Central memory CD8-positive, alpha-beta T cell (primary cell): ENCODE data around the gene AFG3L2.
A peak's percentile ranks its signal among the peaks of the same experiment; 100 is the strongest.
"Not testable (repeated sequence)": the region's sequence is repeated elsewhere in the genome, so short reads cannot be mapped to it uniquely, and the experiment has no call there.

ENCODE experiments used
- ATAC-seq: fragments of 150-1000 bp; cut with Tn5 transposase; replicated peaks from 2 replicates; pipeline ENCODE4 v1.10.0; 2022; ENCODE audit warnings: mild to moderate bottlenecking, moderate FRiP score, moderate number of reproducible peaks; ENCODE audit not compliant: poor library complexity, severe bottlenecking; ENCODE audit errors: extremely low read depth
- DNase-seq, 2 donors: peaks; one replicate each; pipeline ENCODE4 v3.0.0; 2021; ENCODE audit warnings: low spot score in 2 of 2
- H3K27ac Mint-ChIP-seq: one replicate; pipeline ENCODE4 v1.8.0; 2022; ENCODE audit warnings: low read depth, mild to moderate bottlenecking, moderate library complexity, mixed read lengths
- H3K27me3 Mint-ChIP-seq: one replicate; pipeline ENCODE4 v1.8.0; 2022; ENCODE audit warnings: mixed read lengths
- H3K36me3 Mint-ChIP-seq: one replicate; pipeline ENCODE4 v1.8.0; 2022; ENCODE audit warnings: mild to moderate bottlenecking, moderate library complexity, mixed read lengths; ENCODE audit not compliant: insufficient read depth
- H3K4me1 Mint-ChIP-seq: one replicate; pipeline ENCODE4 v1.8.0; 2022; ENCODE audit warnings: mixed read lengths
- H3K4me3 Mint-ChIP-seq: one replicate; pipeline ENCODE4 v1.8.0; 2022; ENCODE audit warnings: mild to moderate bottlenecking, moderate library complexity, mixed read lengths
- H3K9me3 Mint-ChIP-seq: one replicate; pipeline ENCODE4 v1.8.0; 2022; ENCODE audit warnings: mixed read lengths

Gene AFG3L2

GRCh38 chr18:12376754-12377555 is at the start of gene AFG3L2:
Gene AFG3L2, minus strand, starts transcription at chr18:12377227. Its CDS starts 145 bp downstream, at chr18:12377082.
- H3K27me3 Mint-ChIP-seq = no peaks in the 10 kb centered on the region
- peak; percentile 88 for ATAC-seq
- H3K9me3 Mint-ChIP-seq = no peaks in the 10 kb centered on the region
- peaks cover 40% of the 10 kb centered on the region for H3K4me1 Mint-ChIP-seq
- H3K4me3 Mint-ChIP-seq = peak within 1 kb of the TSS; percentile 83
- H3K36me3 Mint-ChIP-seq = peaks cover 10% of the 10 kb centered on the region
- H3K27ac Mint-ChIP-seq = peak within 1 kb of the TSS; percentile 80
- peak; percentile 100 for DNase-seq

GRCh38 chr18:12424252-12424651 is 47.2 kb upstream of the AFG3L2 start:
- Mint-ChIP-seq H3K4me1 (peaks cover 13% of the 10 kb centered on the region), H3K36me3 (peaks cover 2% of the 10 kb centered on the region), H3K9me3 (no peaks in the 10 kb centered on the region), H3K27ac (no peak overlapping the region), H3K4me3 (no peak overlapping the region), H3K27me3 (no peaks in the 10 kb centered on the region)
- DNase-seq (no peak), ATAC-seq (no peak)

GRCh38 chr18:12423820-12424219 is 46.8 kb upstream of the AFG3L2 start:
- Mint-ChIP-seq H3K27me3 (no peaks in the 10 kb centered on the region), H3K27ac (no peak overlapping the region), H3K36me3 (peaks cover 2% of the 10 kb centered on the region), H3K9me3 (no peaks in the 10 kb centered on the region), H3K4me3 (no peak overlapping the region), H3K4me1 (peaks cover 13% of the 10 kb centered on the region)
- ATAC-seq (no peak), DNase-seq (no peak)

GRCh38 chr18:12423393-12423792 is 46.4 kb upstream of the AFG3L2 start:
- H3K27me3 Mint-ChIP-seq = no peaks in the 10 kb centered on the region
- H3K27ac Mint-ChIP-seq = no peak overlapping the region
- peaks cover 2% of the 10 kb centered on the region for H3K36me3 Mint-ChIP-seq
- DNase-seq (no peak), ATAC-seq (no peak)
- H3K4me1 Mint-ChIP-seq = peaks cover 13% of the 10 kb centered on the region
- H3K9me3 Mint-ChIP-seq = no peaks in the 10 kb centered on the region
- H3K4me3 Mint-ChIP-seq = no peak overlapping the region

GRCh38 chr18:12422936-12423335 is 45.9 kb upstream of the AFG3L2 start:
- DNase-seq (no peak), ATAC-seq (no peak)
- Mint-ChIP-seq H3K27ac (no peak overlapping the region), H3K36me3 (peaks cover 2% of the 10 kb centered on the region), H3K4me3 (no peak overlapping the region), H3K4me1 (peaks cover 13% of the 10 kb centered on the region), H3K27me3 (no peaks in the 10 kb centered on the region), H3K9me3 (no peaks in the 10 kb centered on the region)

- H3K4me1 Mint-ChIP-seq = peaks cover 13% of the 10 kb centered on the region
- H3K27me3 Mint-ChIP-seq = no peaks in the 10 kb centered on the region
- no peaks in the 10 kb centered on the region for H3K9me3 Mint-ChIP-seq
- ATAC-seq = no peak
- peak overlapping the region; percentile 74 for H3K4me3 Mint-ChIP-seq
- peaks cover 2% of the 10 kb centered on the region for H3K36me3 Mint-ChIP-seq
- H3K27ac Mint-ChIP-seq = no peak overlapping the region
- DNase-seq = no peak
Observed at GRCh38 chr18:12421732-12422131, 44.7 kb upstream of the AFG3L2 start.

GRCh38 chr18:12420821-12421421 is 43.9 kb upstream of the AFG3L2 start:
- no peaks in the 10 kb centered on the region for H3K9me3 Mint-ChIP-seq
- peaks cover 13% of the 10 kb centered on the region for H3K4me1 Mint-ChIP-seq
- ATAC-seq (no peak), DNase-seq (no peak)
- H3K4me3 Mint-ChIP-seq = peak overlapping the region; percentile 74
- H3K27me3 Mint-ChIP-seq = no peaks in the 10 kb centered on the region
- peaks cover 2% of the 10 kb centered on the region for H3K36me3 Mint-ChIP-seq
- H3K27ac Mint-ChIP-seq = peak overlapping the region; percentile 46

GRCh38 chr18:12417687-12418086 is 40.7 kb upstream of the AFG3L2 start:
- H3K27me3 Mint-ChIP-seq = no peaks in the 10 kb centered on the region

GRCh38 chr18:12416098-12416729 is 39.2 kb upstream of the AFG3L2 start:
- H3K4me3 Mint-ChIP-seq = no peak overlapping the region
- peak overlapping the region; percentile 46 for H3K27ac Mint-ChIP-seq
- DNase-seq = no peak
- no peaks in the 10 kb centered on the region for H3K9me3 Mint-ChIP-seq
- peaks cover 11% of the 10 kb centered on the region for H3K4me1 Mint-ChIP-seq
- no peak for ATAC-seq
- H3K36me3 Mint-ChIP-seq = peaks cover 2% of the 10 kb centered on the region
- H3K27me3 Mint-ChIP-seq = no peaks in the 10 kb centered on the region

More at GRCh38 chr18:12417687-12418086, 40.7 kb upstream of the AFG3L2 start:
- no peak overlapping the region for H3K27ac Mint-ChIP-seq
- no peak for DNase-seq
- no peaks in the 10 kb centered on the region for H3K9me3 Mint-ChIP-seq
- peaks cover 13% of the 10 kb centered on the region for H3K4me1 Mint-ChIP-seq
- ATAC-seq = no peak
- H3K4me3 Mint-ChIP-seq = no peak overlapping the region
- peaks cover 2% of the 10 kb centered on the region for H3K36me3 Mint-ChIP-seq

GRCh38 chr18:12411456-12411855 is 34.4 kb upstream of the AFG3L2 start:
- Mint-ChIP-seq H3K27ac (no peak overlapping the region), H3K9me3 (no peaks in the 10 kb centered on the region), H3K4me1 (peaks cover 10% of the 10 kb centered on the region), H3K27me3 (no peaks in the 10 kb centered on the region), H3K4me3 (no peak overlapping the region), H3K36me3 (peaks cover 4% of the 10 kb centered on the region)
- DNase-seq = no peak
- no peak for ATAC-seq

GRCh38 chr18:12410747-12411146 is 33.7 kb upstream of the AFG3L2 start:
- not testable (repeated sequence) for H3K36me3 Mint-ChIP-seq, ATAC-seq, H3K27ac Mint-ChIP-seq, DNase-seq, H3K9me3 Mint-ChIP-seq, H3K27me3 Mint-ChIP-seq, H3K4me3 Mint-ChIP-seq
- peaks cover 17% of the 10 kb centered on the region for H3K4me1 Mint-ChIP-seq

GRCh38 chr18:12410081-12410481 is 33.1 kb upstream of the AFG3L2 start:
- ATAC-seq (no peak), DNase-seq (no peak)
- peaks cover 10% of the 10 kb centered on the region for H3K27me3 Mint-ChIP-seq
- H3K36me3 Mint-ChIP-seq = peaks cover 4% of the 10 kb centered on the region
- H3K4me3 Mint-ChIP-seq = no peak overlapping the region
- H3K9me3 Mint-ChIP-seq = no peaks in the 10 kb centered on the region
- H3K4me1 Mint-ChIP-seq = peaks cover 23% of the 10 kb centered on the region
- H3K27ac Mint-ChIP-seq = no peak overlapping the region

GRCh38 chr18:12409469-12409868 is 32.4 kb upstream of the AFG3L2 start:
- Mint-ChIP-seq H3K4me3 (no peak overlapping the region), H3K27me3 (peaks cover 15% of the 10 kb centered on the region), H3K9me3 (no peaks in the 10 kb centered on the region), H3K4me1 (peaks cover 23% of the 10 kb centered on the region), H3K27ac (no peak overlapping the region), H3K36me3 (peaks cover 4% of the 10 kb centered on the region)
- ATAC-seq (no peak), DNase-seq (no peak)
